ENCODE results near the gene PLXNB1.
A peak's percentile ranks its signal among the peaks of the same experiment; 100 is the strongest.

PLXNB1 gene

DNA sequence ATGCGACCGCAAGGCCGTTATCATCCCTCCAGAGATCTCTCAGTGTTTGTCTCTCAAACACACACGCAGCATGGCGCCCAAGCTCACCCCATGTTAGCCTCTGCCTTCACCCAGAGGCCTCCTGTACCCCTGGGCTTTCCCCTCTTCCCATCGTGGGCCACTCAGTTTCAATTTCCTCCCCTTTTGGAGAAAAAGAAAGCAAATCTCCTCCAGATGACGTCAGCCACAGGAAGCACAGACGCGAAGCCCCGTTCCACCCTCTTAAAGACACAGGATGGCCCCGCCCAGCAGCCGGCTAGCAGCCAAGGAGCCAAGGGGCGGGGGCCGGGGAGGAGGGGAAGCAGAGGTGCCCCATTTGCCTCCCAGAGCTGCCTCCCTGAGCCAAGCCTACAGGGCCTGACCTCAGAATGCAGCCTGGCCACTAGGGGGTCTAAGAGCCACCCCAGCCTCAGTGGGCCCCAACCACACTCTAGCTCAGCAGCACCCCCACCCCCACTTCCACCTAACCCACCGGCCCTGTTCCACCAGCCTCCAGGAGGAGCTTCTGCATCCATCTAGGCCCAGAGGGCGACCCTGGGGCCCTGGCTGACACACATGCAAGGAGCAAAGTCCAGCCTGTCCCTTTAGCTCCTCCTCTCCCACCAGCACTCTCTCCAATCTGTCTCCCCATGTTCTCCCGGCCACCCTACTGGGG, 43.2 kb upstream of the PLXNB1 start (continued):
- TF ChIP-seq, protein P1, sequence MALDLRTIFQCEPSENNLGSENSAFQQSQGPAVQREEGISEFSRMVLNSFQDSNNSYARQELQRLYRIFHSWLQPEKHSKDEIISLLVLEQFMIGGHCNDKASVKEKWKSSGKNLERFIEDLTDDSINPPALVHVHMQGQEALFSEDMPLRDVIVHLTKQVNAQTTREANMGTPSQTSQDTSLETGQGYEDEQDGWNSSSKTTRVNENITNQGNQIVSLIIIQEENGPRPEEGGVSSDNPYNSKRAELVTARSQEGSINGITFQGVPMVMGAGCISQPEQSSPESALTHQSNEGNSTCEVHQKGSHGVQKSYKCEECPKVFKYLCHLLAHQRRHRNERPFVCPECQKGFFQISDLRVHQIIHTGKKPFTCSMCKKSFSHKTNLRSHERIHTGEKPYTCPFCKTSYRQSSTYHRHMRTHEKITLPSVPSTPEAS (tag by site-specific recombination; IDR thresholded peaks at IDR 0.05) = peak; percentile 95
- TF ChIP-seq ZNF16 (tag by site-specific recombination; IDR thresholded peaks at IDR 0.05; ENCODE audit: low read depth) = no peak
- peak; percentile 39; the same call in 1 of the 2 replicates for TF ChIP-seq ZNF394 (tag by site-specific recombination; IDR thresholded peaks at IDR 0.05; ENCODE audit: borderline replicate concordance)

DNA sequence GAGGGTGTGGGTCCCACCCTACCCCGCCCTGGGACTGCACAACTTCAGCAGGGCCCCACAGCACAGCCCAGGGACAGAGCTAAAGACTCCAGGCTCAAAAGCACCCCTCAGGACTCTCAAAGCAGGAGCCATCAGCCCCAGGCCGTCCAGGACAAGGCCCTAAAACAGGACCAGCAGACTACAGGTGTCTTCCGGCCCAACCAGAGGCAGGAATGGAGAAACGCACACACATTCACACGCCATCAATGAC, 42.7 kb upstream of the PLXNB1 start:
- Histone ChIP-seq H3K27ac (ENCODE audit: extremely low read depth, low read depth, low read length) (peak overlapping the region; percentile 84), H3K36me3 (ENCODE audit: control insufficient read depth in 2 of 2, insufficient read depth in 1 of 2, low read length in 2 of 2) (peaks cover 0 to 30% of the 10 kb centered on the region in 2 experiments; a peak in 2 of 3 replicates), H3K9me3 (ENCODE audit: control insufficient read depth, insufficient read depth, low read depth, low read length) (no peaks in the 10 kb centered on the region), H3K4me1 (ENCODE audit: control insufficient read depth, insufficient read depth, low read length) (no peaks in the 10 kb centered on the region), H3K4me3 (ENCODE audit: low read depth, low read length) (peak overlapping the region; percentile 58)
- TF ChIP-seq ZNF600 (tag by site-specific recombination; IDR thresholded peaks at IDR 0.05) (no peak), SCRT2 (tag by site-specific recombination; IDR thresholded peaks at IDR 0.05) (peak; percentile 93), ZBTB7A (tag by site-specific recombination; IDR thresholded peaks at IDR 0.05; ENCODE audit: low read depth) (no peak), ZNF701 (tag by site-specific recombination; IDR thresholded peaks at IDR 0.05) (no peak), ZNF571 (tag by site-specific recombination; IDR thresholded peaks at IDR 0.05) (no peak), ZFP3 (tag by site-specific recombination; IDR thresholded peaks at IDR 0.05; ENCODE audit: low read depth) (no peak), ZNF133 (tag by site-specific recombination; IDR thresholded peaks at IDR 0.05) (no peak), ZBTB1 (tag by site-specific recombination; IDR thresholded peaks at IDR 0.05) (0 out of 2 replicates have a peak, but pooled peaks have one; percentile 7), TCF7L2 (IDR thresholded peaks at IDR 0.05; ENCODE audit: borderline replicate concordance, low read depth, low read length) (no peak), GLI4 (tag by site-specific recombination; IDR thresholded peaks at IDR 0.05) (no peak), ZFP69B (tag by site-specific recombination; IDR thresholded peaks at IDR 0.05) (peak; percentile 97), ZNF214 (tag by site-specific recombination; IDR thresholded peaks at IDR 0.05; ENCODE audit: borderline replicate concordance) (no peak), SCRT1 (tag by site-specific recombination; IDR thresholded peaks at IDR 0.05; ENCODE audit: borderline replicate concordance) (peak; percentile 36; the same call in 1 of the 2 replicates)
- TF ChIP-seq, protein P2, sequence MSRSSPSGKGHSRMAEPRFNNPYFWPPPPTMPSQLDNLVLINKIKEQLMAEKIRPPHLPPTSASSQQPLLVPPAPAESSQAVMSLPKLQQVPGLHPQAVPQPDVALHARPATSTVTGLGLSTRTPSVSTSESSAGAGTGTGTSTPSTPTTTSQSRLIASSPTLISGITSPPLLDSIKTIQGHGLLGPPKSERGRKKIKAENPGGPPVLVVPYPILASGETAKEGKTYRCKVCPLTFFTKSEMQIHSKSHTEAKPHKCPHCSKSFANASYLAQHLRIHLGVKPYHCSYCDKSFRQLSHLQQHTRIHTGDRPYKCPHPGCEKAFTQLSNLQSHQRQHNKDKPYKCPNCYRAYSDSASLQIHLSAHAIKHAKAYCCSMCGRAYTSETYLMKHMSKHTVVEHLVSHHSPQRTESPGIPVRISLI (tag by site-specific recombination; IDR thresholded peaks at IDR 0.05) = no peak
- TF ChIP-seq, protein P3, sequence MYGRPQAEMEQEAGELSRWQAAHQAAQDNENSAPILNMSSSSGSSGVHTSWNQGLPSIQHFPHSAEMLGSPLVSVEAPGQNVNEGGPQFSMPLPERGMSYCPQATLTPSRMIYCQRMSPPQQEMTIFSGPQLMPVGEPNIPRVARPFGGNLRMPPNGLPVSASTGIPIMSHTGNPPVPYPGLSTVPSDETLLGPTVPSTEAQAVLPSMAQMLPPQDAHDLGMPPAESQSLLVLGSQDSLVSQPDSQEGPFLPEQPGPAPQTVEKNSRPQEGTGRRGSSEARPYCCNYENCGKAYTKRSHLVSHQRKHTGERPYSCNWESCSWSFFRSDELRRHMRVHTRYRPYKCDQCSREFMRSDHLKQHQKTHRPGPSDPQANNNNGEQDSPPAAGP (tag by site-specific recombination; IDR thresholded peaks at IDR 0.05) = 0 out of 2 replicates have a peak, but pooled peaks have one; percentile 19
- TF ChIP-seq, protein P4, sequence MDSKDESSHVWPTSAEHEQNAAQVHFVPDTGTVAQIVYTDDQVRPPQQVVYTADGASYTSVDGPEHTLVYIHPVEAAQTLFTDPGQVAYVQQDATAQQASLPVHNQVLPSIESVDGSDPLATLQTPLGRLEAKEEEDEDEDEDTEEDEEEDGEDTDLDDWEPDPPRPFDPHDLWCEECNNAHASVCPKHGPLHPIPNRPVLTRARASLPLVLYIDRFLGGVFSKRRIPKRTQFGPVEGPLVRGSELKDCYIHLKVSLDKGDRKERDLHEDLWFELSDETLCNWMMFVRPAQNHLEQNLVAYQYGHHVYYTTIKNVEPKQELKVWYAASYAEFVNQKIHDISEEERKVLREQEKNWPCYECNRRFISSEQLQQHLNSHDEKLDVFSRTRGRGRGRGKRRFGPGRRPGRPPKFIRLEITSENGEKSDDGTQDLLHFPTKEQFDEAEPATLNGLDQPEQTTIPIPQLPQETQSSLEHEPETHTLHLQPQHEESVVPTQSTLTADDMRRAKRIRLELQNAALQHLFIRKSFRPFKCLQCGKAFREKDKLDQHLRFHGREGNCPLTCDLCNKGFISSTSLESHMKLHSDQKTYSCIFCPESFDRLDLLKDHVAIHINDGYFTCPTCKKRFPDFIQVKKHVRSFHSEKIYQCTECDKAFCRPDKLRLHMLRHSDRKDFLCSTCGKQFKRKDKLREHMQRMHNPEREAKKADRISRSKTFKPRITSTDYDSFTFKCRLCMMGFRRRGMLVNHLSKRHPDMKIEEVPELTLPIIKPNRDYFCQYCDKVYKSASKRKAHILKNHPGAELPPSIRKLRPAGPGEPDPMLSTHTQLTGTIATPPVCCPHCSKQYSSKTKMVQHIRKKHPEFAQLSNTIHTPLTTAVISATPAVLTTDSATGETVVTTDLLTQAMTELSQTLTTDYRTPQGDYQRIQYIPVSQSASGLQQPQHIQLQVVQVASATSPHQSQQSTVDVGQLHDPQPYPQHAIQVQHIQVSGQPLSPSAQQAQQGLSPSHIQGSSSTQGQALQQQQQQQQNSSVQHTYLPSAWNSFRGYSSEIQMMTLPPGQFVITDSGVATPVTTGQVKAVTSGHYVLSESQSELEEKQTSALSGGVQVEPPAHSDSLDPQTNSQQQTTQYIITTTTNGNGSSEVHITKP (tag by site-specific recombination; IDR thresholded peaks at IDR 0.05) = no peak; the same call in 1 of the 2 replicates
- TF ChIP-seq, protein P5, sequence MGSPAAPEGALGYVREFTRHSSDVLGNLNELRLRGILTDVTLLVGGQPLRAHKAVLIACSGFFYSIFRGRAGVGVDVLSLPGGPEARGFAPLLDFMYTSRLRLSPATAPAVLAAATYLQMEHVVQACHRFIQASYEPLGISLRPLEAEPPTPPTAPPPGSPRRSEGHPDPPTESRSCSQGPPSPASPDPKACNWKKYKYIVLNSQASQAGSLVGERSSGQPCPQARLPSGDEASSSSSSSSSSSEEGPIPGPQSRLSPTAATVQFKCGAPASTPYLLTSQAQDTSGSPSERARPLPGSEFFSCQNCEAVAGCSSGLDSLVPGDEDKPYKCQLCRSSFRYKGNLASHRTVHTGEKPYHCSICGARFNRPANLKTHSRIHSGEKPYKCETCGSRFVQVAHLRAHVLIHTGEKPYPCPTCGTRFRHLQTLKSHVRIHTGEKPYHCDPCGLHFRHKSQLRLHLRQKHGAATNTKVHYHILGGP (tag by site-specific recombination; IDR thresholded peaks at IDR 0.05) = no peak
- TF ChIP-seq, protein P6, sequence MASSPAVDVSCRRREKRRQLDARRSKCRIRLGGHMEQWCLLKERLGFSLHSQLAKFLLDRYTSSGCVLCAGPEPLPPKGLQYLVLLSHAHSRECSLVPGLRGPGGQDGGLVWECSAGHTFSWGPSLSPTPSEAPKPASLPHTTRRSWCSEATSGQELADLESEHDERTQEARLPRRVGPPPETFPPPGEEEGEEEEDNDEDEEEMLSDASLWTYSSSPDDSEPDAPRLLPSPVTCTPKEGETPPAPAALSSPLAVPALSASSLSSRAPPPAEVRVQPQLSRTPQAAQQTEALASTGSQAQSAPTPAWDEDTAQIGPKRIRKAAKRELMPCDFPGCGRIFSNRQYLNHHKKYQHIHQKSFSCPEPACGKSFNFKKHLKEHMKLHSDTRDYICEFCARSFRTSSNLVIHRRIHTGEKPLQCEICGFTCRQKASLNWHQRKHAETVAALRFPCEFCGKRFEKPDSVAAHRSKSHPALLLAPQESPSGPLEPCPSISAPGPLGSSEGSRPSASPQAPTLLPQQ (tag by site-specific recombination; IDR thresholded peaks at IDR 0.05) = peak; percentile 99
- TF ChIP-seq, protein P7, sequence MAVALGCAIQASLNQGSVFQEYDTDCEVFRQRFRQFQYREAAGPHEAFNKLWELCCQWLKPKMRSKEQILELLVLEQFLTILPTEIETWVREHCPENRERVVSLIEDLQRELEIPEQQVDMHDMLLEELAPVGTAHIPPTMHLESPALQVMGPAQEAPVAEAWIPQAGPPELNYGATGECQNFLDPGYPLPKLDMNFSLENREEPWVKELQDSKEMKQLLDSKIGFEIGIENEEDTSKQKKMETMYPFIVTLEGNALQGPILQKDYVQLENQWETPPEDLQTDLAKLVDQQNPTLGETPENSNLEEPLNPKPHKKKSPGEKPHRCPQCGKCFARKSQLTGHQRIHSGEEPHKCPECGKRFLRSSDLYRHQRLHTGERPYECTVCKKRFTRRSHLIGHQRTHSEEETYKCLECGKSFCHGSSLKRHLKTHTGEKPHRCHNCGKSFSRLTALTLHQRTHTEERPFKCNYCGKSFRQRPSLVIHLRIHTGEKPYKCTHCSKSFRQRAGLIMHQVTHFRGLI (tag by site-specific recombination; IDR thresholded peaks at IDR 0.05) = 0 out of 2 replicates have a peak, but pooled peaks have one; percentile 25
- ChIA-PET CTCF (interaction anchor here (1.0 to 1.9 kb wide), 3 partner anchors 31 to 77 kb away, joined by 3 to 7 read pairs (median 4); partner anchors contain the start of gene SHISA5), POLR2A (interaction anchor here (0.8 to 2.3 kb wide), 4 partner anchors 26 to 84 kb away, joined by 5 to 13 read pairs (median 8); partner anchors contain the start of genes ATRIP, CCDC51, PFKFB4 and TMA7)

Measured in HEK293 (cell line).